Activated CD4-positive, alpha-beta T cell treated with anti-CD3 and anti-CD28 coated beads for 36 hours (primary cell): ENCODE results near the gene CEP72. TPM values are rescaled to one million over a fixed set of nuclear protein-coding genes. Genes with fewer than 3 reads are reported as not detected.
"Not testable (repeated sequence)": the region's sequence is repeated elsewhere in the genome, so short reads cannot be mapped to it uniquely, and the experiment has no call there.

ENCODE experiments used
- ATAC-seq: fragments of 200-7000 bp; cut with Tn5 transposase; one replicate; pipeline ENCODE4 v1.10.0; 2021; ENCODE audit warnings: mild to moderate bottlenecking, moderate library complexity
- CTCF ChIA-PET: fragments of 350-600 bp; sonication (Branson Sonifier 250); formaldehyde crosslinking; loops from one replicate; lab custom pipeline; 2021; ENCODE audit warnings: antibody characterized with exemption; lab: Charles Lee
- POLR2A ChIA-PET: fragments of 350-600 bp; sonication (Branson Sonifier 250); formaldehyde crosslinking; loops from one replicate; lab custom pipeline; 2021; ENCODE audit warnings: antibody characterized with exemption, inconsistent platforms; lab: Charles Lee
- DNase-seq: peaks from one replicate; pipeline ENCODE4 v3.0.0-alpha.2; 2020
- H3K27ac Mint-ChIP-seq: one replicate; pipeline ENCODE4 v1.8.0; 2021; ENCODE audit warnings: mixed read lengths
- H3K27me3 Mint-ChIP-seq: one replicate; pipeline ENCODE4 v1.8.0; 2021; ENCODE audit warnings: mixed read lengths
- H3K36me3 Mint-ChIP-seq: one replicate; pipeline ENCODE4 v1.8.0; 2021; ENCODE audit warnings: low read depth, mixed read lengths
- H3K4me1 Mint-ChIP-seq: one replicate; pipeline ENCODE4 v1.8.0; 2021; ENCODE audit warnings: mixed read lengths
- H3K4me3 Mint-ChIP-seq: one replicate; pipeline ENCODE4 v1.8.0; 2021; ENCODE audit warnings: mild to moderate bottlenecking, moderate library complexity, mixed read lengths
- H3K9me3 Mint-ChIP-seq: one replicate; pipeline ENCODE4 v1.8.0; 2021; ENCODE audit warnings: low read depth, mixed read lengths
- intact Hi-C, 2 experiments: fragments of 100-400 bp; cut with DNase I in 1 of 2; cut with micrococcal nuclease in 1 of 2; formaldehyde crosslinking; loops; one replicate each; pipeline versions ENCODE4 v1.14.2 to v1.15.1; 2022 to 2024; cut with DNase I, micrococcal nuclease
- total RNA-seq, 2 experiments: library from RNA; stranded (reverse); gene quantifications; one replicate each; pipeline ENCODE4 v1.2.3, GENCODE V29; 2021

Gene CEP72
- total RNA-seq, 2 experiments from 2014 or later = 23.7 to 26.4 TPM

- H3K4me3 Mint-ChIP-seq = no peak overlapping the region
- ATAC-seq (no peak), DNase-seq (no peak)
- intact Hi-C loops = no loop called here
- peaks cover 11% of the 10 kb centered on the region for H3K9me3 Mint-ChIP-seq
- no peak overlapping the region for H3K27ac Mint-ChIP-seq
- H3K4me1 Mint-ChIP-seq = no peaks in the 10 kb centered on the region
- ChIA-PET POLR2A (no interaction called here), CTCF (no interaction called here)
- no peaks in the 10 kb centered on the region for H3K36me3 Mint-ChIP-seq
- peaks cover 21% of the 10 kb centered on the region for H3K27me3 Mint-ChIP-seq
These were observed 40.3 kb upstream of the CEP72 start for GRCh38 chr5:571791-572190.

- Mint-ChIP-seq H3K27ac (no peak overlapping the region), H3K4me3 (no peak overlapping the region), H3K4me1 (no peaks in the 10 kb centered on the region), H3K9me3 (peaks cover 17% of the 10 kb centered on the region), H3K27me3 (peaks cover 19% of the 10 kb centered on the region), H3K36me3 (no peaks in the 10 kb centered on the region)
- DNase-seq (no peak), ATAC-seq (no peak)
- ChIA-PET CTCF (no interaction called here), POLR2A (no interaction called here)
- intact Hi-C loops = no loop called here
These were observed 39.6 kb upstream of the CEP72 start for GRCh38 chr5:572398-573019.

- Mint-ChIP-seq H3K27me3 (peaks cover 19% of the 10 kb centered on the region), H3K9me3 (peaks cover 23% of the 10 kb centered on the region), H3K4me1 (no peaks in the 10 kb centered on the region), H3K4me3 (no peak overlapping the region), H3K27ac (no peak overlapping the region), H3K36me3 (no peaks in the 10 kb centered on the region)
- ChIA-PET CTCF (no interaction called here), POLR2A (no interaction called here)
- intact Hi-C loops = no loop called here
- DNase-seq (no peak), ATAC-seq (no peak)
These were observed 38.9 kb upstream of the CEP72 start for GRCh38 chr5:573206-573605.

GRCh38 chr5:573976-574375, 38.2 kb upstream of the CEP72 start:
- Mint-ChIP-seq H3K9me3 (peaks cover 24% of the 10 kb centered on the region), H3K4me1 (no peaks in the 10 kb centered on the region), H3K4me3 (no peak overlapping the region), H3K36me3 (no peaks in the 10 kb centered on the region), H3K27ac (no peak overlapping the region), H3K27me3 (peaks cover 24% of the 10 kb centered on the region)
- CTCF ChIA-PET = no interaction called here
- ATAC-seq (no peak), DNase-seq (no peak)
- POLR2A ChIA-PET = no interaction called here
- intact Hi-C loops = no loop called here

GRCh38 chr5:574906-575305, 37.2 kb upstream of the CEP72 start:
- no peak for DNase-seq
- Mint-ChIP-seq H3K9me3 (peaks cover 24% of the 10 kb centered on the region), H3K27me3 (peaks cover 26% of the 10 kb centered on the region), H3K27ac (no peak overlapping the region), H3K36me3 (no peaks in the 10 kb centered on the region), H3K4me1 (no peaks in the 10 kb centered on the region), H3K4me3 (no peak overlapping the region)
- ChIA-PET POLR2A (no interaction called here), CTCF (no interaction called here)
- ATAC-seq = no peak
- intact Hi-C loops = no loop called here

GRCh38 chr5:575636-576035, 36.5 kb upstream of the CEP72 start:
- no peak overlapping the region for H3K27ac Mint-ChIP-seq
- POLR2A ChIA-PET = no interaction called here
- CTCF ChIA-PET = no interaction called here
- H3K27me3 Mint-ChIP-seq = peaks cover 32% of the 10 kb centered on the region
- peaks cover 24% of the 10 kb centered on the region for H3K9me3 Mint-ChIP-seq
- no peaks in the 10 kb centered on the region for H3K4me1 Mint-ChIP-seq
- no peak overlapping the region for H3K4me3 Mint-ChIP-seq
- DNase-seq = no peak
- no peaks in the 10 kb centered on the region for H3K36me3 Mint-ChIP-seq
- intact Hi-C loops = no loop called here
- no peak for ATAC-seq

- intact Hi-C loops, H3K4me3 Mint-ChIP-seq, H3K27ac Mint-ChIP-seq, ATAC-seq, POLR2A ChIA-PET, H3K36me3 Mint-ChIP-seq, DNase-seq, H3K4me1 Mint-ChIP-seq: not testable (repeated sequence)
- Mint-ChIP-seq H3K27me3 (peaks cover 38% of the 10 kb centered on the region), H3K9me3 (peaks cover 24% of the 10 kb centered on the region)
- CTCF ChIA-PET = interaction anchor here (0.9 to 1.4 kb wide), 3 partner anchors 15 to 131 kb away, joined by 3 to 4 read pairs (median 3); no protein-coding TSS in a partner anchor
These were observed 34.9 kb upstream of the CEP72 start for GRCh38 chr5:577214-577613.

GRCh38 chr5:577800-578199, 34.3 kb upstream of the CEP72 start:
- ATAC-seq (no peak), DNase-seq (no peak)
- no peak overlapping the region for H3K27ac Mint-ChIP-seq
- CTCF ChIA-PET = interaction anchor here (0.9 to 1.4 kb wide), 3 partner anchors 14 to 131 kb away, joined by 3 to 4 read pairs (median 3); no protein-coding TSS in a partner anchor
- H3K9me3 Mint-ChIP-seq = peaks cover 24% of the 10 kb centered on the region
- intact Hi-C loops = no loop called here
- H3K27me3 Mint-ChIP-seq = peaks cover 39% of the 10 kb centered on the region
- POLR2A ChIA-PET = no interaction called here
- no peaks in the 10 kb centered on the region for H3K4me1 Mint-ChIP-seq
- no peaks in the 10 kb centered on the region for H3K36me3 Mint-ChIP-seq
- H3K4me3 Mint-ChIP-seq = no peak overlapping the region

GRCh38 chr5:579211-579610, 32.9 kb upstream of the CEP72 start:
- H3K9me3 Mint-ChIP-seq = peaks cover 24% of the 10 kb centered on the region
- peaks cover 42% of the 10 kb centered on the region for H3K27me3 Mint-ChIP-seq
- no peak for ATAC-seq
- intact Hi-C loops = no loop called here
- POLR2A ChIA-PET = no interaction called here
- no peak overlapping the region for H3K4me3 Mint-ChIP-seq
- no peak for DNase-seq
- H3K27ac Mint-ChIP-seq = no peak overlapping the region
- CTCF ChIA-PET = interaction anchor here (0.7 kb wide), 1 partner anchor 127 kb away, joined by 3 read pairs; no protein-coding TSS in a partner anchor
- H3K4me1 Mint-ChIP-seq = no peaks in the 10 kb centered on the region
- H3K36me3 Mint-ChIP-seq = no peaks in the 10 kb centered on the region

- intact Hi-C loops = no loop called here
- DNase-seq = no peak
- Mint-ChIP-seq H3K36me3 (no peaks in the 10 kb centered on the region), H3K27me3 (peaks cover 38% of the 10 kb centered on the region), H3K4me1 (no peaks in the 10 kb centered on the region), H3K27ac (no peak overlapping the region), H3K9me3 (peaks cover 24% of the 10 kb centered on the region), H3K4me3 (no peak overlapping the region)
- ATAC-seq = no peak
- CTCF ChIA-PET = no interaction called here
- POLR2A ChIA-PET = no interaction called here
These were observed 32.3 kb upstream of the CEP72 start for GRCh38 chr5:579746-580366.

GRCh38 chr5:580436-580835, 31.7 kb upstream of the CEP72 start:
- CTCF ChIA-PET = no interaction called here
- H3K4me3 Mint-ChIP-seq = no peak overlapping the region
- ATAC-seq = no peak
- no peaks in the 10 kb centered on the region for H3K36me3 Mint-ChIP-seq
- no peak for DNase-seq
- intact Hi-C loops = no loop called here
- H3K9me3 Mint-ChIP-seq = peaks cover 19% of the 10 kb centered on the region
- peaks cover 33% of the 10 kb centered on the region for H3K27me3 Mint-ChIP-seq
- H3K27ac Mint-ChIP-seq = no peak overlapping the region
- POLR2A ChIA-PET = no interaction called here
- H3K4me1 Mint-ChIP-seq = no peaks in the 10 kb centered on the region

- no peaks in the 10 kb centered on the region for H3K36me3 Mint-ChIP-seq
- POLR2A ChIA-PET = no interaction called here
These were observed 30.9 kb upstream of the CEP72 start for GRCh38 chr5:581266-581665.

More at GRCh38 chr5:581266-581665, 30.9 kb upstream of the CEP72 start:
- no peak for ATAC-seq
- Mint-ChIP-seq H3K9me3 (peaks cover 15% of the 10 kb centered on the region), H3K27ac (no peak overlapping the region), H3K27me3 (peaks cover 29% of the 10 kb centered on the region), H3K4me3 (no peak overlapping the region), H3K4me1 (no peaks in the 10 kb centered on the region)
- intact Hi-C loops = no loop called here
- no peak for DNase-seq
- CTCF ChIA-PET = no interaction called here
